ENCODE results near the gene CARD6. TPM values are rescaled to one million over a fixed set of nuclear protein-coding genes. Genes with fewer than 3 reads are reported as not detected.
"Not testable (repeated sequence)": the region's sequence is repeated elsewhere in the genome, so short reads cannot be mapped to it uniquely, and the experiment has no call there.

The CARD6 gene
- total RNA-seq, 1 donor = 34.3 TPM

DNA sequence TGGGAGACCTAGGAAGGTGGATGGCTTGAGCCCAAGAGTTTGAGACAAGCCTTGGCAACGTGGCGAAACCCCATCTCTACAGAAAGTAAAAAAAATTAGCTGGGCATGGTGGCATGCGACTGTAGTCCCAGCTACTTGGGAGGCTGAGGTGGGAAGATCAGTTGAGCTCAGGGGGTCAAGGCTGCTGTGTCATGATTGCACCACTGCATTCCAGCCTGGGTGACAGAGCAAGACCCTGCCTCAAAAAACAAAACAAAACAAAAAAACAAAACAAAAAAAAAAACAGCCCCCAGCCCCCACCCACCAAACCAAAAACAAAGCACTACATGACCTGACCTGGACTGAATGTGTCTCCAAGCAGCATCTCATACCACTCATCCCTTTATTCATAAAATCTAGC is 34.8 kb downstream of the CARD6 start:
- TF ChIP-seq, protein P1, sequence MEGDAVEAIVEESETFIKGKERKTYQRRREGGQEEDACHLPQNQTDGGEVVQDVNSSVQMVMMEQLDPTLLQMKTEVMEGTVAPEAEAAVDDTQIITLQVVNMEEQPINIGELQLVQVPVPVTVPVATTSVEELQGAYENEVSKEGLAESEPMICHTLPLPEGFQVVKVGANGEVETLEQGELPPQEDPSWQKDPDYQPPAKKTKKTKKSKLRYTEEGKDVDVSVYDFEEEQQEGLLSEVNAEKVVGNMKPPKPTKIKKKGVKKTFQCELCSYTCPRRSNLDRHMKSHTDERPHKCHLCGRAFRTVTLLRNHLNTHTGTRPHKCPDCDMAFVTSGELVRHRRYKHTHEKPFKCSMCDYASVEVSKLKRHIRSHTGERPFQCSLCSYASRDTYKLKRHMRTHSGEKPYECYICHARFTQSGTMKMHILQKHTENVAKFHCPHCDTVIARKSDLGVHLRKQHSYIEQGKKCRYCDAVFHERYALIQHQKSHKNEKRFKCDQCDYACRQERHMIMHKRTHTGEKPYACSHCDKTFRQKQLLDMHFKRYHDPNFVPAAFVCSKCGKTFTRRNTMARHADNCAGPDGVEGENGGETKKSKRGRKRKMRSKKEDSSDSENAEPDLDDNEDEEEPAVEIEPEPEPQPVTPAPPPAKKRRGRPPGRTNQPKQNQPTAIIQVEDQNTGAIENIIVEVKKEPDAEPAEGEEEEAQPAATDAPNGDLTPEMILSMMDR (IDR thresholded peaks at IDR 0.05; ENCODE audit: insufficient read depth, low read length) = no peak
- no peak for DNase-seq (ENCODE audit: low read depth)
- H3K4me3 ChIP-seq (ENCODE audit: low read depth, low read length) = no peak overlapping the region

DNA sequence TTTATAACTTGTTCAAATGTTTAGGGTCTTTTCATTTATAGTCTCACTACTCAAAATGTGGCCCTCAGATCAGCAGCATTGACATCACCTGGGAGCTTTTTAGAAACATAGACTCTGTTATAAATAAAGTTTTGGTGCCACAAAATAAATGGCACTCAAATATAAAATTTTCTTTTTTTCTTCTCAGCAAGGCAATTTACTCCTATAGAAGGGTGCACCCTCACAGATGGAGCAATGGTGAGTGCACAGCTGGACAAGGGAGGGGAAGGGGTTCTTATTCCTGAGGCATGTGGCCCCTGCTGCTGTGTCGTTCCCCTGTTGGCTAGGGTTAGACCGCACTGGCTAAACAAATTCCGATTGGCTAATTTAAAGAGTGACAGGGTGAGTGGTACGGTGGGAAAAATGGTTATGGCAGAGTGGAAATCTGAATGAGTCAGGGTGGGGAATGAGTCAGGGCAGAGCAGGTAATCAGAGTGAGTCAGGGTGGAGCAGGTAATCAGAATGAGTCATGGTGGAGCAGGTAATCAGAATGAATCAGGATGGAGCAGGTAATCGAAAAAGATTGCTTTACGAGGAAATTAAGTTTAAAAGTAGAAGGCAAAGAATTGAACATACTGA is 36.3 kb downstream of the CARD6 start:
- TF ChIP-seq, protein P1 (IDR thresholded peaks at IDR 0.05; ENCODE audit: insufficient read depth, low read length) = no peak
- no peak for DNase-seq (ENCODE audit: low read depth)
- H3K4me3 ChIP-seq (ENCODE audit: low read depth, low read length) = no peak overlapping the region

DNA sequence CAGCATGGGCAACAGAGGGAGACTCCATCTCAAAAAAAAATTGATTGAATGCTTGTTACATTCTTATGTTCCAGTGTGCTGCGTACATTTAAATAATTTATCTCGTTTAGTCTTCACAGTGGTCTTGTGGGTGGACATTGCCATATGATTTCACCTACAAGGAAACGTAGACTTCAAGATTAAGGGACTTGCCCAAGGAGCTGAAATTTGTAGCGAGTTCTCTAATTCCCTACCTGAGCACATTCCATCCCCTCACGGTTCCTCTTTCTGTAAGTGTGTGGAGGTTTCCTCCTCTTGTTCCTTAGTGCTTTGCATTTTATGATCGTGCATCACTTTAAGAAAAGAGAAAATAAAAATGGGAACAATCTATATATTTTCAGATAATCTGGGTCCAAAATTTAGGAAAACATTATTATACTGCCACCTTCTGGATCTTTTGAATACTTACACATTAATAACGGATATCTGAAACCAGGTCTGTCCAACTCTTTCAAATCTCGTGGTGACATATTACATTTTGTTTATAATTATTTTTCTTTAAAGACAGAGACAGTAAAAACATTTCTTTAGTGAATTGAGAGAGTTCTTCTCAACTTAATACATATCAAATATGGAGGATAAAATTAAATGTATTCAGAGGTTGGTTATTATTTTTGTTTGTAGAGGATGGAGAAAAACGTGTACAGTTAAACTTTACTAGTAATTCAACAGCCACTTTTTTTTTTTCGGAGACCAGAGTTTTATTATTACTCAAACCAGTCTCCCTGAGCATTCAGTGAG is 38.2 kb downstream of the CARD6 start:
- peak; percentile 63 for DNase-seq (ENCODE audit: low read depth)
- TF ChIP-seq, protein P1 (IDR thresholded peaks at IDR 0.05; ENCODE audit: insufficient read depth, low read length) = peak; percentile 20
- peak overlapping the region; percentile 40 for H3K4me3 ChIP-seq (ENCODE audit: low read depth, low read length)

DNA sequence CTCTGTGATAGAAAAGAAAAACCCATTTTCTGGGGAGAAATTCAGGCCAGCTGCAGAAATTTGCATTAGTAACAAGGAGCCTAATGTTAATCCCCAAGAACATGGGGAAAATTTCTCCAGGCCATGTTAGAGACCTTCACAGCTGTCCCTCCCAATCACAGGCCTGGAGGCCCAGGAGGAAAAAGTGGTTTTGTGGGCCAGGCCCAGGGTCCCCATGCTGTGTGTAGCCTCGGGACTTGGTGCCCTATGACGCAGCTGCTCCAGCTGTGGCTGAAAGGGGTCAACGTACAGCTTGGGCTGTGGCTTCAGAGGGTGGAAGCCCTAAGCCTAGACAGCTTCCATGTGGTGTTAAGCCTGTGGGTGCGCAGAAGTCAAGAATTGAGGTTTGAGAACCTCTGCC is 41.1 kb downstream of the CARD6 start:
- no peak overlapping the region for H3K4me3 ChIP-seq (ENCODE audit: low read depth, low read length)
- TF ChIP-seq, protein P1 (IDR thresholded peaks at IDR 0.05; ENCODE audit: insufficient read depth, low read length) = no peak
- DNase-seq (ENCODE audit: low read depth) = no peak

DNA sequence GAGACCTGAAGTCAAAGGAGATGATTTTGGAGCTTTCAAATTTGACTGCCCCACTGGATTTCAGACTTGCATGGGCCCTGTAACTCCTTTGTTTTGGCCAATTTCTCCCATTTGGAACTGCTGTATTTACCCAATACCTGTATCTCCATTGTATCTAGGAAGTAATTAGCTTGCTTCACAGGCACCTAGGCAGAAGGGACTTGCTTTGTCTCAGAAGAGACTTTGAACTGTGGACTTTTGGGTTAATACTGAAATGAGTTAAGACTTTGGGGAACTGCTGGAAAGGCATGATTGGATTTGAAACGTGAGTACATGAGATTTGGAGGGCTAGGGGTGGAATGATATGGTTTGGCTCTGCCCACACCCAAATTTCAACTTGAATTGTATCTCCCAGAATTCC is 41.9 kb downstream of the CARD6 start:
- H3K4me3 ChIP-seq (ENCODE audit: low read depth, low read length); DNase-seq (ENCODE audit: low read depth): not testable (repeated sequence)

DNA sequence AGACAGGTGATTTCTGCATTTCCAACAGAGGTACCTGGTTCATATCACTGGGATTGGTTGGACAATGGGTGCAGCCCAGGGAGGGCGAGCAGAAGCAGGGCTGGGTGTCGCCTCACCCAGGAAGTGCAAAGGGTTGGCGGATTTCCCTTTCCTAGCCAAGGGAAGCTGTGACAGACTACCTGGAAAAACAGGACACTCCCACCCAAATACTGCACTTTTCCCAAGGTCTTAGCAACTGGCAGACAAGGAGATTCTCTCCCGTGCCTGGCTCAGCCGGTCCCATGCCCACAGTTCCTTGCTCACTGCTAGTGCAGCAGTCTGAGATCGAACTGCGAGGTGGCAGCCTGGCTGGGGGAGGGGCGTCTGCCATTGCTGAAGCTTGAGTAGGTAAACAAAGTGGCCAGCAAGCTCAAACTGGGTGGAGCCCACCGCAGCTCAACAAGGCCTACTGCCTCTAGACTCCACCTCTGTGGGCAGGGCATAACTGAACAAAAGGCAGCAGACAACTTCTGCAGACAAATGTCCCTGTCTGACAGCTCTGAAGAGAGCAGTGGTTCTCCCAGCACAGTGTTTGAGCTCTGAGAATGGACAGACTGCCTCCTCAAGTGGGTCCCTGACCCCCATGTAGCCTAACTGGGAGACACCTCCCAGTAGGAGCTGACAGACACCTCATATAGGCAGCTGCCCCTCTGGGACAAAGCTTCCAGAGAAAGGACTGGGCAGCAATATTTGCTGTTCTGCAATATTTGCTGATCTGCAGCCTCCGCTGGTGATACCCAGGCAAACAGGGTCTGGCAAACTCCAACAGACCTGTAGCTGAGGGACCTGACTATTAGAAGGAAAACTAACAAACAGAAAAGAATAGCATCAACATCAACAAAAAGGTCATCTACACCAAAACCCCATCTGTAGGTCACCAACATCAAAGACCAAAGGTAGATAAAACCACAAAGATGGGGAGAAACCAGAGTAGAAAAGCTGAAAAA is 54.6 kb downstream of the CARD6 start:
- not testable (repeated sequence) for DNase-seq (ENCODE audit: low read depth); H3K4me3 ChIP-seq (ENCODE audit: low read depth, low read length)

DNA sequence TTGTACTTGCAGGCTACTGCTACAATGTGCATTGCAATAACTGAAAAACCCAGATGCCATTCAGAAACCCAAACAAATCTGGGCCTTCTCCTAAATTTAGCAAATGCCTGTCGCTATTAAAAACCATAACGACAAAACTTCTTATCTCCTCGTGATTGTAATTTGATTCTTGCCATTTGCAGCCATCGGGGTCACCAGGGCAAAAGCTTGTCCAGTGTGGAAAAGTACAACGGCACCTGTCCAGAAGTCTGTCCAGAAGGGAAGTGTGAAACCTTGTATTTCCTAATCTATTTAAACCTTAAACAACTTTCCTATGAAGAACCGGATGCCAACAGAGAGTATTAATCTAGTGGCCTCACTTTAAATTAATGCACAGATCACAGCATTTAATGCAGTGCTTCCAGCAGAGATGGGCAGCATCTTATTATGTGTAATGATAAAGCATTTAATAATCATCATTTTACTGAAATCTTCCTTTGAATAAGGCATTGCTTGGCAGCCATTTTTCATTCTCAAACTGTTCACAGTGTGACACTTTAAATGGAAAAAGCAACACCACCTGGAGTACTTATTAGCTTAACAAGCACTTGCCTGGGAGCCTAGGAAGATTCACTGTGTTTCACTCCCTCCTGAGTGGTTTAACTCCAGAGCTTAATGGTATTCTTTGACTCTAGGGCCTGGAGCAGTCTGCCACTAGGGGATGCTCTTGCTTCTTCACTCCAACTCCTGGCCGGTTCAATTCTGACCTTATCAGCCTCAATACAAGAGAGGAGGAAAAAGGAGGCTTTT is 63.2 kb downstream of the CARD6 start:
- H3K4me3 ChIP-seq (ENCODE audit: low read depth, low read length) = no peak overlapping the region
- TF ChIP-seq, protein P1 (IDR thresholded peaks at IDR 0.05; ENCODE audit: insufficient read depth, low read length) = peak; percentile 100
- peak; percentile 93 for DNase-seq (ENCODE audit: low read depth)

Measured in fibroblast of the aortic adventitia (primary cell).